ENCODE results near the gene RABGAP1L. TPM values are rescaled to one million over a fixed set of nuclear protein-coding genes. Genes with fewer than 3 reads are reported as not detected.

RABGAP1L gene
- total RNA-seq, 4 donors from 2014 or later, result 31.2 to 115 (median 62.5) TPM

GRCh38 chr1:174825127-174825526, 665.8 kb downstream of the RABGAP1L start:
- no peak overlapping the region for H3K4me3 ChIP-seq
- ATAC-seq, result no peak
- H3K9me3 ChIP-seq, result no peaks in the 10 kb centered on the region
- no peak for TF ChIP-seq CTCF (IDR thresholded peaks at IDR 0.05)
- TF ChIP-seq POLR2A (IDR thresholded peaks at IDR 0.05), result no peak
- no peak for TF ChIP-seq EP300 (IDR thresholded peaks at IDR 0.05)
- no peak for TF ChIP-seq POLR2AphosphoS5 (IDR thresholded peaks at IDR 0.05)
- H3K27me3 ChIP-seq, result no peaks in the 10 kb centered on the region
- WGBS, 2 donors (ENCODE audit: low coverage in 1 of 2), result 72 to 83% methylated on average over 4 of the region's 4 CpGs
- no peaks in the 10 kb centered on the region for H3K36me3 ChIP-seq
- H3K27ac ChIP-seq, result no peak overlapping the region
- no peaks in the 10 kb centered on the region for H3K4me1 ChIP-seq

GRCh38 chr1:174825806-174826205, 666.5 kb downstream of the RABGAP1L start:
- TF ChIP-seq POLR2AphosphoS5 (IDR thresholded peaks at IDR 0.05) (no peak), CTCF (IDR thresholded peaks at IDR 0.05) (no peak), EP300 (IDR thresholded peaks at IDR 0.05) (no peak), POLR2A (IDR thresholded peaks at IDR 0.05) (no peak)
- ATAC-seq, result no peak

GRCh38 chr1:174828264-174828663, 668.9 kb downstream of the RABGAP1L start:
- WGBS, 2 donors (ENCODE audit: low coverage in 1 of 2), result 75 to 96% methylated on average over 2 to 3 of the region's 3 CpGs
- Histone ChIP-seq H3K4me3 (no peak overlapping the region), H3K9me3 (no peaks in the 10 kb centered on the region), H3K36me3 (no peaks in the 10 kb centered on the region), H3K27ac (no peak overlapping the region), H3K4me1 (no peaks in the 10 kb centered on the region), H3K27me3 (no peaks in the 10 kb centered on the region)
- ATAC-seq, result no peak
- TF ChIP-seq POLR2AphosphoS5 (IDR thresholded peaks at IDR 0.05), result no peak
- TF ChIP-seq EP300 (IDR thresholded peaks at IDR 0.05), result no peak
- no peak for TF ChIP-seq CTCF (IDR thresholded peaks at IDR 0.05)
- no peak for TF ChIP-seq POLR2A (IDR thresholded peaks at IDR 0.05)

More at GRCh38 chr1:174825806-174826205, 666.5 kb downstream of the RABGAP1L start:
- Histone ChIP-seq H3K9me3 (no peaks in the 10 kb centered on the region), H3K4me3 (no peak overlapping the region), H3K27me3 (no peaks in the 10 kb centered on the region), H3K27ac (no peak overlapping the region), H3K4me1 (no peaks in the 10 kb centered on the region), H3K36me3 (no peaks in the 10 kb centered on the region)
- WGBS, 2 donors (ENCODE audit: low coverage in 1 of 2), result 75 to 88% methylated on average over 3 to 5 of the region's 5 CpGs

GRCh38 chr1:174829990-174830389, 670.7 kb downstream of the RABGAP1L start:
- ATAC-seq, result no peak
- no peaks in the 10 kb centered on the region for H3K36me3 ChIP-seq
- no peak overlapping the region for H3K27ac ChIP-seq
- no peaks in the 10 kb centered on the region for H3K9me3 ChIP-seq
- no peaks in the 10 kb centered on the region for H3K4me1 ChIP-seq
- H3K27me3 ChIP-seq, result no peaks in the 10 kb centered on the region
- no peak overlapping the region for H3K4me3 ChIP-seq
- no peak for TF ChIP-seq POLR2AphosphoS5 (IDR thresholded peaks at IDR 0.05)
- no peak for TF ChIP-seq EP300 (IDR thresholded peaks at IDR 0.05)
- no peak for TF ChIP-seq POLR2A (IDR thresholded peaks at IDR 0.05)
- no peak for TF ChIP-seq CTCF (IDR thresholded peaks at IDR 0.05)
- 76 to 100% methylated on average over 1 of the region's 1 CpG for WGBS, 2 donors (ENCODE audit: low coverage in 1 of 2)

- Histone ChIP-seq H3K27ac (no peak overlapping the region), H3K27me3 (no peaks in the 10 kb centered on the region), H3K9me3 (no peaks in the 10 kb centered on the region), H3K4me3 (no peak overlapping the region), H3K36me3 (no peaks in the 10 kb centered on the region), H3K4me1 (no peaks in the 10 kb centered on the region)
- TF ChIP-seq POLR2AphosphoS5 (IDR thresholded peaks at IDR 0.05) (no peak), POLR2A (IDR thresholded peaks at IDR 0.05) (no peak), EP300 (IDR thresholded peaks at IDR 0.05) (no peak), CTCF (IDR thresholded peaks at IDR 0.05) (no peak)
- 84 to 100% methylated on average over 2 to 4 of the region's 4 CpGs for WGBS, 2 donors (ENCODE audit: low coverage in 1 of 2)
- no peak for ATAC-seq
These were observed 677.2 kb downstream of the RABGAP1L start for GRCh38 chr1:174836543-174836942.

Measured in gastroesophageal sphincter (tissue), 4 donors.